HUES6 (cell line): ENCODE data around the gene ELOB.

ENCODE experiments used
- H3K27ac ChIP-seq: 2 replicates; pipeline ENCODE4 v1.7.0; 2013; ENCODE audit warnings: low read depth, mild to moderate bottlenecking, low read length, inconsistent platforms
- H3K27me3 ChIP-seq: 2 replicates; pipeline ENCODE4 v1.6.1; 2013; ENCODE audit warnings: low read length; ENCODE audit not compliant: control insufficient read depth, insufficient read depth
- H3K36me3 ChIP-seq: 2 replicates; pipeline ENCODE4 v1.6.1; 2013; ENCODE audit warnings: low read length; ENCODE audit not compliant: control insufficient read depth, insufficient read depth
- H3K4me1 ChIP-seq: 2 replicates; pipeline ENCODE4 v1.6.1; 2013; ENCODE audit warnings: low read length; ENCODE audit not compliant: control insufficient read depth, insufficient read depth
- H3K4me3 ChIP-seq: 2 replicates; pipeline ENCODE4 v1.5.1; 2013; ENCODE audit warnings: low read depth, low read length
- H3K9ac ChIP-seq: one replicate; pipeline ENCODE4 v1.6.1; 2013; ENCODE audit warnings: mild to moderate bottlenecking, low read length
- H3K9me3 ChIP-seq: 2 replicates; pipeline ENCODE4 v1.6.1; 2013; ENCODE audit warnings: low read depth, low read length; ENCODE audit not compliant: control insufficient read depth, insufficient read depth

Gene ELOB

DNA sequence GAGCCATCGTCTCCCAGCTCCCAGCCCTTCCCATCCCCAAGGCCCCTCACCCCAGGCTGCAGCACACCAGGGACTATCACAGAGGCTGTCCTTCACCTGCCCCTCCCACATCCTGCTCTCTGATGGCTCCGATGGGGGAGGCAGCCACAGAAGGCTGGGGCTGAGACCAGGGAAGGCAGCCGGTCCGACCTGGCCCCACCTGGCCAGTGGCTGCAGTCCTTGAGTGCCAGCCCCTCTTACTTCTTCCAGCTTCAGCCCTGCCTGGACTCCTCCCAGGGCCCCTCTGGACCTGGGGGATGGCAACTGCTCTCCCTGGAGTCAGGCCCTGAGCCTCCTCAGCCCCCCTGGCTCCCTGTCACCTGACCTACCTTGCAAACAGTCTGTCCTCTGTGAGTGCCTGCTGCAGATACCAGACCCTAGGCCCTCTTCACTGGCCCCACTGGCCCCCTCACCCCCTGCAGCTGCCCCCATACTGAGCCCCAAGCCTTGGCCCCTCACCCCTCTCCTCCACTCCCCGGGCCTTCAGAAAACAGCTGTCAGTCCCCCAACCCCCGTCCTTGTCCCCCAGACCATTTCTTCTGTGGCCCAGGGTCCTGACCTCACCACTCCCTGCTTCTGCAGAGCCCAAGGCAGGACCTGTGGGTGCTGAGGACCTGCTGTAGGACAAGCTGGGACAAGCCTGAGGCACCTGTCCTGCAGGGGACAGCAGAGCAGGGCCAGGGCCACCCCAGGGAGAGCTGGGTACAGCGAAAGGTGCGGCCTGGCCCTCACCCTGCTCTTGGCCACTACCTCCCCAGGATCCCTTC, 37.3 kb downstream of the ELOB start:
- Histone ChIP-seq H3K27ac (peak overlapping the region; percentile 9; the same call in 1 of the 2 replicates), H3K9ac (no peak overlapping the region), H3K27me3 (no peaks in the 10 kb centered on the region), H3K36me3 (no peaks in the 10 kb centered on the region), H3K4me3 (no peak overlapping the region), H3K9me3 (no peaks in the 10 kb centered on the region), H3K4me1 (peaks cover 18% of the 10 kb centered on the region)

DNA sequence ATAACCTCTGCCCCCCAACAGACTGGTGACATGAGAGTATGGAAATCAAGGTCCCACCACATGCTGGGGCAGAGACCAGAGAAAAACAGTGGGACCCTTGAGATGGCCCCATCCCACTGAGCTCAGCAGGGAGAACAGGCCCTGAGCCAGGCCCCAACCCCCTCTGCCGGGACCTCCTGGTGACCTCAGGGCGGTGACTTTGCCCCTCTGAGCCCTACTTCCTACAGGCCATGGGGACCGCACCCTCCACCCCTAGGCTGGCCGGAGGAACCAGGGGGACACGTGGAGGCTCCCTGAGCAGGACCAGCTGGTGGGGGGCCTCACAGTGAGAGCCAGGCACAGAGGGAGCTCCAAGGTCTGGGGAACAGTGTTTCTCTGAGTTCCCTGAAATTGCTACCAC, 38.5 kb downstream of the ELOB start:
- H3K9me3 ChIP-seq, result no peaks in the 10 kb centered on the region
- H3K4me1 ChIP-seq, result peaks cover 18% of the 10 kb centered on the region
- H3K27me3 ChIP-seq, result no peaks in the 10 kb centered on the region
- H3K36me3 ChIP-seq, result no peaks in the 10 kb centered on the region
- H3K4me3 ChIP-seq, result no peak overlapping the region
- H3K9ac ChIP-seq, result no peak overlapping the region
- no peak overlapping the region for H3K27ac ChIP-seq

DNA sequence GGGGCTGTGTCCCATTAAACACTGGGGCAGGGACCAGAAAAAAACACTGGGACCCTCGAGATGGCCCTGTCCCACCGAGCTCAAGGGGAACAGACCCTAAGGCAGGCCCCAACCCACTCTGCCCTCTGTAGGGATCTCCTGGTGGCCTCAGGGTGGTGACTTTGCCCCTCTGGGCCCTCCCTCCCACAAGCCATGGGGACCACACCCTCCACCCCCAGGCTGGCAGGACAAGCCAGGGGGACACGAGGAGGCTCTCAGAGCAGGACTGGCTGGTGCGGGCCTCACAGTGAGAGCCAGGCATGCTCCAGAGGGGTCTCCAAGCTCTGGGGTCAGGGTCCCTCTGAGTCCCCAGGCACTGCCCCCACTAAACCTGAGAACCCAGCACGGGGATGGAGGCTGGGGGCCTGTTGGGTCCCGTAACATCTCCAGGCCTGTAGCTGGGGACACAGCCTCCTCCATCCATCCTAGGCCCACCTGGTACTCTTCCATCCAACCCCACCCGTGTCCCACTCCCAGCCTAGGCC, 39.1 kb downstream of the ELOB start:
- peaks cover 18% of the 10 kb centered on the region for H3K4me1 ChIP-seq

DNA sequence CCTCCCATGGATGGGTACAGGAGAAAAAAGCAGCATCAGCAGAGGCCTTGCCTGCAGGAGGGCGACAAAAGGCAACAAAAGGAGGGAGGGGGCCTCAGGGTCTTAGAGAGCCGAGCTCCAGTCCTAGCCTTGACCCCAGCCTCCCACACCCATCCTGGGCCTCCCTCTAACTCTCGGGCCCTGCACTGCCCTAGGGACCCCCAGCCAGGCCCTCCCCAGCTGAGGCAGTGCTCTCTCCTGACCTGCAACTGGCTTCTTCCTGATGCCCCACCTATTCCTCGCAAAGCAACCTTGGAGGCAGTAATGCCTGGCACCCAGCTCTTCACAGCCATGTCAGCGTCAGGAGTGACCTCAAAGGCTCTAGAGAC, 39.9 kb downstream of the ELOB start:
- H3K27ac ChIP-seq, result no peak overlapping the region
- H3K36me3 ChIP-seq, result no peaks in the 10 kb centered on the region
- H3K4me1 ChIP-seq, result peaks cover 18% of the 10 kb centered on the region
- no peak overlapping the region for H3K4me3 ChIP-seq
- H3K9ac ChIP-seq, result no peak overlapping the region
- H3K27me3 ChIP-seq, result no peaks in the 10 kb centered on the region
- H3K9me3 ChIP-seq, result no peaks in the 10 kb centered on the region

More for the DNA sequence above, 39.1 kb downstream of the ELOB start:
- Histone ChIP-seq H3K4me3 (no peak overlapping the region), H3K9ac (no peak overlapping the region), H3K27ac (no peak overlapping the region), H3K27me3 (no peaks in the 10 kb centered on the region), H3K9me3 (no peaks in the 10 kb centered on the region), H3K36me3 (no peaks in the 10 kb centered on the region)

DNA sequence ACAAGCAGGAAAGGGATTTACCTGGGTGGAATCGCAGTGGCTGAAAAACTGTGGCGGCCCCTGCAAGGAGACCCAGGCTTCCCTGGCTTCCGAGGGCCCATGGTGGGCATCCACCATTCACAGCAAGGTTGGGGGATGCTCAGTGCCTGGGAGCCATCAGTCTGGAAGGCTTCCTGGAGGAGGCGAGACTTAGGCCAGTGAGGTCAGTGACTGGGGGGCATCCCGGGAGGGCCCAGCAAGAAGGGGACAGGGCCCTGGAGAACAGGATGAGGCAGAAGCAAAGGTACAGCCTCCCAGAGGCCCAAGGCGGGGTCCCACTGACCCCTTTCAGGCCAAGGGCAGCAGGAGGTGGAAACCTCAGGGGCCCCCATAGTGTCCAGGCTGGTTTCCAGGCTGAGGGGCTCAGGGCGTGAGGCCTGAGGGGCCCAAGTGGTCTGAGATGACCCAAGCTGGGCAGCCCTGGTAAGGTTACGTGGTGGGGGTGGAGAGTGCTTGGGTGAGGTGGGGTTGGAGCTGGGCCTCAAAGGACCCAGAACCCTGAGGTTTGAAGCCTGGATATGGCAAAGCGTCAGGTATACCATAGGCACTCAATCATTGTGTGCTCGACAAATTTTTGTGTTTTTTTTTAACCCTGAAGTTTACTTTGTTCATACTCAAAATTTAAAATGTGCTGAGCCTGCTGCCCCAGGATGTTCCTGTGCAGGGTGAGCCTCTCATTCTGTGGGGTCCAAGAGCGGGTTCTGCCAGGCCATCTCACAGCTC, 40.4 kb downstream of the ELOB start:
- H3K4me3 ChIP-seq, result no peak overlapping the region
- H3K9ac ChIP-seq, result no peak overlapping the region
- H3K36me3 ChIP-seq, result no peaks in the 10 kb centered on the region
- H3K4me1 ChIP-seq, result peaks cover 18% of the 10 kb centered on the region
- H3K27me3 ChIP-seq, result no peaks in the 10 kb centered on the region
- H3K27ac ChIP-seq, result no peak overlapping the region
- no peaks in the 10 kb centered on the region for H3K9me3 ChIP-seq

DNA sequence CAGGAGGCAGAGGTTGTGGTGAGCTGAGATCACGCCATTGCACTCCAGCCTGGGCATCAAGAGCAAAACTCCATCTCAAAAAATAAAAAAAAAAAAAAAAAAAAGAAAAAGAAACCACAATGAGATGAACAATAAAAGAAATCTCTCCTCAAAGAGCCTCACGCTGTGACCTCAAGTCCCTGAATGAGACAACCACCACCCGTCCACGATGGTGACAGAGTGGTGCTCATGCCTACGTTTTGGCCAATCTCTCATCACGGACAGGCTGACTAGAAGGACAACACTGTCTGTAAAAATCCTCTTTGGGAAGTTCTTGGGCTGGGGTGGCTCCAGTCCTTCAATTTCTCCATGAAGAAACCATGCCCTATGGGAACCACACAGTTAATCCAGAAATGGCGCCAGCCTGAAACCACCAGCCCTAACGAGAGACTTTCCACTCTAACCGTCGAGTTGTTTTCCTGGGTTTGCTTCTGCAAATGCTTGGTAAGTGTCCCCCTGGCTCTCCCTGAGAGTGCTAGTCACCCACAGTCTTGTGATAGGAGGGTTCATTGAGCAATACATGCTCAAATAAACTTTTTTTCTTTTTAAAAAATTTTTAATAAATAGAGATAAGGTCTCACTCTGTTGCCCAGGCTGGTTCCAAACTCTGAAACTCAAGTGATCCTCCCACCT, 42.1 kb downstream of the ELOB start:
- H3K9ac ChIP-seq, result no peak overlapping the region
- H3K4me1 ChIP-seq, result peaks cover 13% of the 10 kb centered on the region

DNA sequence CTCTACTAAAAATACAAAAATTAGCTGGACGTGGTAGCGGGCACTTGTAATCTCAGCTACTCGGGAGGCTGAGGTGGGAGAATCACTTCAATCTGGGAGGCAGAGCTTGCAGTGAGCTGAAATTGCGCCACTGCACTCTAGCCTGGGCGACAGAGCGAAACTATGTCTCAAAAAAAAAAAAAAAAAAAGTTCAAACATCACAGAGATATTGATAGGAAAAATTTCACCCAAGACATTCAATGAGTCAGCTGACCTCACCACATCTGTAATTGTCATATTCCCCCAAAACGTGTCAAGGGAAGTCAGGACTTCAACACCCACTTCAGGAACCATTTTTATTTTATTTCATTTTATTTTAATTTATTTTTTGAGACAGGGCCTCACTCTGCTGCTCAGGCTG, 49.0 kb downstream of the ELOB start:
- no peak overlapping the region for H3K4me3 ChIP-seq
- no peaks in the 10 kb centered on the region for H3K36me3 ChIP-seq
- no peaks in the 10 kb centered on the region for H3K4me1 ChIP-seq
- no peak overlapping the region for H3K27ac ChIP-seq
- no peaks in the 10 kb centered on the region for H3K9me3 ChIP-seq
- H3K9ac ChIP-seq, result no peak overlapping the region
- H3K27me3 ChIP-seq, result no peaks in the 10 kb centered on the region

More for the DNA sequence above, 42.1 kb downstream of the ELOB start:
- no peaks in the 10 kb centered on the region for H3K36me3 ChIP-seq
- no peaks in the 10 kb centered on the region for H3K27me3 ChIP-seq
- H3K9me3 ChIP-seq, result no peaks in the 10 kb centered on the region
- no peak overlapping the region for H3K27ac ChIP-seq
- no peak overlapping the region for H3K4me3 ChIP-seq

DNA sequence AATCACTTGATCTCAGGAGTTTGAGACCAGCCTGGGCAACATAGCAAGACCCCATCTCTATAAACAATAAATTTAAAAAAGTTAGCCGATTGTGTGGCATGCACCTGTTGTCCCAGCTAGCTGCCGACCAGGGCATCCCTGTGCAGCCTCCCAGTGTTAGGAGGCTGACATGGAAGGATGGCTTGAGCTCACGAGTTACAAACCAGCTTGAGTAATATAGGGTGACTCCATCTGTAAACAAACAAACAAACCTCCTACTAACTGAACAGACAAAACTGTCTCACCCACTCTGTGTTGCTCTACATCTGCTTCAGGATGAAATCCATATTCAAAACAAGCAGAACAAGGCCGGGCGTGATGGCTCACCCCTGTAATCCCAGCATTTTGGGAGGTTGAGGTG, 50.2 kb downstream of the ELOB start:
- Histone ChIP-seq H3K4me1 (no peaks in the 10 kb centered on the region), H3K4me3 (no peak overlapping the region), H3K9me3 (no peaks in the 10 kb centered on the region), H3K36me3 (no peaks in the 10 kb centered on the region), H3K9ac (no peak overlapping the region), H3K27me3 (no peaks in the 10 kb centered on the region), H3K27ac (no peak overlapping the region)

DNA sequence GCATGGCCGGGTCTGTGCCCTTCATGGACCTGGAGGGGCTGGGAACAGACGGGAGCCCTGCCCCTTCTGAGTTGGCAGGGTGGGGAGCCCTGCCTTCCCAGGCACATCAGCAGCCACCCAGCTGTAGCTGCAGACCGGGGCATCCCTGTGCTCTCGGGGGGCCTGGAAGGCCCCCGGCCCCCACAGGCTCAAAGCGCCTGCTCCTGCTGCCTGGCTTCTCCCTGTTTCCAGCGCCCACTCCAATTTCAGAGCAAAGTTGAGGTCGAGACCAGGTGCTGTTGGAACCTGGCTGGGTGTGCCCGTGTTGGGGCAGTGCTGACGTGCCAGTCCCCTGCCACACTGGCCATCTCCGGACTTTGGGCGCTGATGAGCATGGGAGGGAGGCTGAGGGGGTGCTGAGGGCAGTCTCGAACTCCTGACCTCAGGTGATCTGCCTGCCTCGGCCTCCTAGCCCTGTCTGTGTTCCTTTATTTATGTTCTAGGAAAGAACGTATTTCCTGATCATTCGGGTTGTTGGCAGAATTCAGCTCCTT, 52.2 kb downstream of the ELOB start:
- Histone ChIP-seq H3K9me3 (no peaks in the 10 kb centered on the region), H3K27me3 (no peaks in the 10 kb centered on the region), H3K4me3 (no peak overlapping the region), H3K4me1 (no peaks in the 10 kb centered on the region), H3K36me3 (no peaks in the 10 kb centered on the region), H3K27ac (no peak overlapping the region), H3K9ac (no peak overlapping the region)

DNA sequence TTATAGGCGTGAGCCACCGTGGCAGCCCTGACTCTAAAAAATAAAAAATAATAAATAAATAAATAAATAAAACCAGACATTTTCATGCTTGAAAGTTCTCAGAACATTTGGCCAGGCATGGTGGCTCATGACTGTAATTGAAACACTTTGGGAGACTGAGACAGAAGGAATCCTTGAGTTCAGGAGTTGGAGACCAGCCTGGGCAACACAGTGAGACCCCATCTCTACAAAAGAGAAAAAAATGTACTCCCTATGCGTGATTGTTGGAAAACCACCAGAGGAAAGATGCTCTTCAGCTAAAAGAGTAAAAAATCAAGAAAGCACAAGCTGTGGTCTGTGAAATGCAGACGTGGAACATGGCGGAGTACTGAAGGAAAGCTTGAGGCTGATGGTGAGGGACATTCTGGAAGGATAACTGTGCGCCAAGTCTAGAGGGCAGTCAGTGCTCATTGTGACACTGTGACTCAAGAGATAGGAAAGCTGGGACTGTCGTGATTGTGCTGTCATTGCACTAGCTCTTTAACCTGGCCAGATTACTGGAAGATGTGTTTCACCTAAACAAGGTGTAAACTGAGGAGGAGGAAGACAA, 52.9 kb downstream of the ELOB start:
- Histone ChIP-seq H3K27me3 (no peaks in the 10 kb centered on the region), H3K4me1 (peaks cover 3% of the 10 kb centered on the region), H3K4me3 (no peak overlapping the region), H3K36me3 (no peaks in the 10 kb centered on the region), H3K9ac (no peak overlapping the region), H3K9me3 (no peaks in the 10 kb centered on the region), H3K27ac (no peak overlapping the region)
